HL-60 (cell line): ENCODE results near the gene ACTG1.

Experiments
- DNase-seq, 2 experiments: peaks; one replicate each; pipeline ENCODE4 v3.0.0-alpha.2; 2010 to 2020; ENCODE audit warnings: low read depth in 1 of 2, low spot score in 1 of 2
- H3K27ac ChIP-seq: fragments of 250-450 bp; sonication (Bioruptor Pico); replicated peaks from 2 replicates; pipeline ENCODE4 v1.5.1; 2020; ENCODE audit warnings: mild to moderate bottlenecking, moderate library complexity
- H3K27me3 ChIP-seq: fragments of 250-450 bp; sonication (Bioruptor Pico); 2 replicates; pipeline ENCODE4 v1.5.1; 2021; ENCODE audit warnings: mild to moderate bottlenecking, moderate library complexity; ENCODE audit not compliant: insufficient read depth, poor library complexity, severe bottlenecking
- H3K4me3 ChIP-seq: replicated peaks from 2 replicates; pipeline ENCODE4 v1.5.1; 2011; ENCODE audit warnings: mild to moderate bottlenecking, control low read depth, low read length; ENCODE audit not compliant: insufficient read depth
- GABPA ChIP-seq: IDR thresholded peaks from 2 replicates; pipeline ENCODE4 v1.6.1; 2012; ENCODE audit warnings: low read depth
- POLR2AphosphoS5 ChIP-seq: IDR thresholded peaks from 2 replicates; pipeline ENCODE4 v1.6.1; 2012; ENCODE audit warnings: low read depth
- SPI1 ChIP-seq: IDR thresholded peaks from 2 replicates; pipeline ENCODE4 v1.6.1; 2012; ENCODE audit warnings: low read depth, mild to moderate bottlenecking, borderline replicate concordance
- TF ChIP-seq, protein P1 (sequence below): IDR thresholded peaks from 2 replicates; pipeline ENCODE4 v1.6.1; 2012; ENCODE audit warnings: low read depth; ENCODE audit not compliant: insufficient replicate concordance
- TF ChIP-seq, protein P2 (sequence below): IDR thresholded peaks from one replicate; pipeline ENCODE4 v1.5.1; 2011; ENCODE audit warnings: low read length, control low read depth, inconsistent platforms; ENCODE audit not compliant: insufficient read depth

The ACTG1 gene

DNA sequence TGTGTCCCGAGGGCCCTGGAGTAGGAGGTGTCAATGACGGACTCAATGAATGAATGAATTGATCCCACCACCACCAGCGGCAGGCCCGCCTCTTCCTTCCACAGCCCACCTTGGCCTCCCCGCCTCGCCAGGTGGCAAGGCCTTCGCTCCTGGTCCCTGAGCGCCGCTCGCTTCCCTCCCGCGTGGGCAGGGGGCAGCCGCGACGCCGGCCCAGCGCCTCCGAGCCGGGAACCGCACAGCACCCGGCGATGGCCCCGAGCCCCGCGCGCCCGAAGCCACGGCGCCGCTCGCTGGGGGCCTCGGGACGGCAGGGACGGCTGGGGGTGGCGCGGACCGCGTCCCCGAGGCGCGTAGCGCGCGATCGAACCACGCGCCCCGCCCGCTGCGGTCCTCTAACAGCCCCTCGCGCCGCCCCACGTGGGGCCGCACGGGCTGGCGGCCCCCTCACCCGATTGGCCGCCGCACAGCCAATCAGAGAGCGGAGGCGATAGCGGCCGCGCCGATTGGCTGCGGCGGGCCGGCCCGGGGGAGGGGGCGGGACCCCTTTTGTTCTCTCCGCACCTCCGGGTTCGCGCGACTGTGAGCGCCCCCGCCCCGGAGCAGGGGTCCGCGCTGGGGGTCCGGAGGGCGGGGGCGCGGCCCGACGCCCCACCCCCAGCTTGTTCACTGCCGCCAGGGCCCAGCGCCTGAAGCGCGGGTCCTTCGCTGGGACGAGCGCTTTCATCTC, 31.4 kb downstream of the ACTG1 start:
- DNase-seq = no peak
- Histone ChIP-seq H3K27me3 (no peaks in the 10 kb centered on the region), H3K27ac (no peak overlapping the region), H3K4me3 (no peak overlapping the region)
- TF ChIP-seq, protein P1, sequence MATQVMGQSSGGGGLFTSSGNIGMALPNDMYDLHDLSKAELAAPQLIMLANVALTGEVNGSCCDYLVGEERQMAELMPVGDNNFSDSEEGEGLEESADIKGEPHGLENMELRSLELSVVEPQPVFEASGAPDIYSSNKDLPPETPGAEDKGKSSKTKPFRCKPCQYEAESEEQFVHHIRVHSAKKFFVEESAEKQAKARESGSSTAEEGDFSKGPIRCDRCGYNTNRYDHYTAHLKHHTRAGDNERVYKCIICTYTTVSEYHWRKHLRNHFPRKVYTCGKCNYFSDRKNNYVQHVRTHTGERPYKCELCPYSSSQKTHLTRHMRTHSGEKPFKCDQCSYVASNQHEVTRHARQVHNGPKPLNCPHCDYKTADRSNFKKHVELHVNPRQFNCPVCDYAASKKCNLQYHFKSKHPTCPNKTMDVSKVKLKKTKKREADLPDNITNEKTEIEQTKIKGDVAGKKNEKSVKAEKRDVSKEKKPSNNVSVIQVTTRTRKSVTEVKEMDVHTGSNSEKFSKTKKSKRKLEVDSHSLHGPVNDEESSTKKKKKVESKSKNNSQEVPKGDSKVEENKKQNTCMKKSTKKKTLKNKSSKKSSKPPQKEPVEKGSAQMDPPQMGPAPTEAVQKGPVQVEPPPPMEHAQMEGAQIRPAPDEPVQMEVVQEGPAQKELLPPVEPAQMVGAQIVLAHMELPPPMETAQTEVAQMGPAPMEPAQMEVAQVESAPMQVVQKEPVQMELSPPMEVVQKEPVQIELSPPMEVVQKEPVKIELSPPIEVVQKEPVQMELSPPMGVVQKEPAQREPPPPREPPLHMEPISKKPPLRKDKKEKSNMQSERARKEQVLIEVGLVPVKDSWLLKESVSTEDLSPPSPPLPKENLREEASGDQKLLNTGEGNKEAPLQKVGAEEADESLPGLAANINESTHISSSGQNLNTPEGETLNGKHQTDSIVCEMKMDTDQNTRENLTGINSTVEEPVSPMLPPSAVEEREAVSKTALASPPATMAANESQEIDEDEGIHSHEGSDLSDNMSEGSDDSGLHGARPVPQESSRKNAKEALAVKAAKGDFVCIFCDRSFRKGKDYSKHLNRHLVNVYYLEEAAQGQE = no peak
- TF ChIP-seq SPI1 (no peak), GABPA (no peak), POLR2AphosphoS5 (no peak)
- TF ChIP-seq, protein P2, sequence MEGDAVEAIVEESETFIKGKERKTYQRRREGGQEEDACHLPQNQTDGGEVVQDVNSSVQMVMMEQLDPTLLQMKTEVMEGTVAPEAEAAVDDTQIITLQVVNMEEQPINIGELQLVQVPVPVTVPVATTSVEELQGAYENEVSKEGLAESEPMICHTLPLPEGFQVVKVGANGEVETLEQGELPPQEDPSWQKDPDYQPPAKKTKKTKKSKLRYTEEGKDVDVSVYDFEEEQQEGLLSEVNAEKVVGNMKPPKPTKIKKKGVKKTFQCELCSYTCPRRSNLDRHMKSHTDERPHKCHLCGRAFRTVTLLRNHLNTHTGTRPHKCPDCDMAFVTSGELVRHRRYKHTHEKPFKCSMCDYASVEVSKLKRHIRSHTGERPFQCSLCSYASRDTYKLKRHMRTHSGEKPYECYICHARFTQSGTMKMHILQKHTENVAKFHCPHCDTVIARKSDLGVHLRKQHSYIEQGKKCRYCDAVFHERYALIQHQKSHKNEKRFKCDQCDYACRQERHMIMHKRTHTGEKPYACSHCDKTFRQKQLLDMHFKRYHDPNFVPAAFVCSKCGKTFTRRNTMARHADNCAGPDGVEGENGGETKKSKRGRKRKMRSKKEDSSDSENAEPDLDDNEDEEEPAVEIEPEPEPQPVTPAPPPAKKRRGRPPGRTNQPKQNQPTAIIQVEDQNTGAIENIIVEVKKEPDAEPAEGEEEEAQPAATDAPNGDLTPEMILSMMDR = no peak

DNA sequence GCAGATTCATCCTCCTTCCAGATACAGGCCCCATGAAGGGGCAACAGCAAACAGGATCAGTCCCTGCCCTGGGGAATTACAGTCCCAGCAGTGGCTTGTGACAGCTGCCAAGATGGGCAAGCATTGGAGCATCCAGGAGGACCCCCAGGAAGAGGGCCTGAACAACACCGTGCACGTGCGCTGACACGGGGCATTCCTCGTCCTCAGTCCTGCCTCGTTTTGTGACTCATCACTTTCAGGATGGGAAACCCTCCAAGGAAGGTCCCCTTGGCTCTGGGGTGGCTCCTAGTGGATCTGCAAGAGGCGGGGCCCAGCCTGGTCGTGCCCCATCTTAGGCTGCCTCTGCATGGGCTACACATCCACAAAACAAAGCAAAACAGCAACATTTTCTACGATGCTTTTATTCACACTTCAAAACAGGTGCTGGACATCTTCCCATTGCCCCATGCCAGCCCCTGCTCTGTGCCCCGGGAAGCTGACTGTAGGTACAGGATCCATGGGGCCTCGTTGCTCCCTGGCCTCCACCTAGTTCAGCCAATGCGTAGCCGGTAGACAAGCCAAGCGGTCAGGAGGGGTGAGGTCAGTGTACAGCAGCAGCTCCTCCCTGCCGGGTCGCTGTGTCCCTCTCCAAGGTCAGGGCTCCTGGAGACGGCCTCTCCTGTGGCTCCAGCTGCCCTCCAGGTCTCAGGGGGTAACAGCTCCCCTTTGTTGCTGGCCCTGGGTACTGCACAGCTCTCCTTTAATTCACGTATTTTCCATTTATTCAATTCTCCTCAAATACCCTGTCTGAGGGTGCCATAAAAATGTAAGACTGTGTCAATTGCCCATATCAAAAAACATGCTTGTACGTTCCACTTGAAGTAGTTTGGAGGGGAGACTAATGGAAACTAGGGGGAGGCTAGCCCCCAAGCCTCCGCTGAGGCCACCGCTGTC, 32.2 kb downstream of the ACTG1 start:
- no peak overlapping the region for H3K27ac ChIP-seq

More for the DNA sequence above, 32.2 kb downstream of the ACTG1 start:
- DNase-seq = no peak
- no peak overlapping the region for H3K4me3 ChIP-seq
- TF ChIP-seq, protein P2 = no peak
- TF ChIP-seq SPI1 (no peak), GABPA (no peak), POLR2AphosphoS5 (no peak)
- TF ChIP-seq, protein P1 = no peak
- H3K27me3 ChIP-seq = no peaks in the 10 kb centered on the region
